ENCODE data around the gene CROCC. TPM values are rescaled to one million over a fixed set of nuclear protein-coding genes. Genes with fewer than 3 reads are reported as not detected.

The CROCC gene
- total and polyA plus RNA-seq, 8 donors: 14.0 to 942 (median 29.9) TPM

DNA sequence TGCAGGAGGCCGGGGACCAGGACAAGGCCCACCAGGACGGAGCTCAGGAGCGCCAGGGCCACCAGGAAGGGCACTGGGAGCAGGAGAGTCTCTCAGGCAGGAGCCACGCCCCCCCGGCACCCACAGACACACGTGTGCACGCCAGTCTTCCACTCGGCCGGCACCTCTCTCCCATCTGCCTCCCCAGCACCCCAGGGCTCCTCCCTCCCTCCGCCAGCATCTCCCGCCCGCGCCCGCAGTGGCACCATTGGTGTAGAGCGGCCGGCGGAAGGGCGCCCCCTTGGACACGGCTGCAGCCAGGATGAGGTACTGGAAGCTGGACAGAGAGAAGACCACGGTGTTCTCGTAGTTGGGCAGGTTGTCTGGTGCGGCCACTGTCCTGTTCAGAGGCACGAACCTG lies 64.8 kb downstream of the CROCC start:
- peaks cover 19 to 69% (median 64%) of the 10 kb centered on the region in 4 donors for H3K36me3 ChIP-seq
- TF ChIP-seq POLR2AphosphoS5 (IDR thresholded peaks at IDR 0.05): no peak
- TF ChIP-seq, protein P1, sequence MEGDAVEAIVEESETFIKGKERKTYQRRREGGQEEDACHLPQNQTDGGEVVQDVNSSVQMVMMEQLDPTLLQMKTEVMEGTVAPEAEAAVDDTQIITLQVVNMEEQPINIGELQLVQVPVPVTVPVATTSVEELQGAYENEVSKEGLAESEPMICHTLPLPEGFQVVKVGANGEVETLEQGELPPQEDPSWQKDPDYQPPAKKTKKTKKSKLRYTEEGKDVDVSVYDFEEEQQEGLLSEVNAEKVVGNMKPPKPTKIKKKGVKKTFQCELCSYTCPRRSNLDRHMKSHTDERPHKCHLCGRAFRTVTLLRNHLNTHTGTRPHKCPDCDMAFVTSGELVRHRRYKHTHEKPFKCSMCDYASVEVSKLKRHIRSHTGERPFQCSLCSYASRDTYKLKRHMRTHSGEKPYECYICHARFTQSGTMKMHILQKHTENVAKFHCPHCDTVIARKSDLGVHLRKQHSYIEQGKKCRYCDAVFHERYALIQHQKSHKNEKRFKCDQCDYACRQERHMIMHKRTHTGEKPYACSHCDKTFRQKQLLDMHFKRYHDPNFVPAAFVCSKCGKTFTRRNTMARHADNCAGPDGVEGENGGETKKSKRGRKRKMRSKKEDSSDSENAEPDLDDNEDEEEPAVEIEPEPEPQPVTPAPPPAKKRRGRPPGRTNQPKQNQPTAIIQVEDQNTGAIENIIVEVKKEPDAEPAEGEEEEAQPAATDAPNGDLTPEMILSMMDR (IDR thresholded peaks at IDR 0.05): no peak
- no peak for TF ChIP-seq EP300 (IDR thresholded peaks at IDR 0.05)
- TF ChIP-seq POLR2A (IDR thresholded peaks at IDR 0.05): no peak

DNA sequence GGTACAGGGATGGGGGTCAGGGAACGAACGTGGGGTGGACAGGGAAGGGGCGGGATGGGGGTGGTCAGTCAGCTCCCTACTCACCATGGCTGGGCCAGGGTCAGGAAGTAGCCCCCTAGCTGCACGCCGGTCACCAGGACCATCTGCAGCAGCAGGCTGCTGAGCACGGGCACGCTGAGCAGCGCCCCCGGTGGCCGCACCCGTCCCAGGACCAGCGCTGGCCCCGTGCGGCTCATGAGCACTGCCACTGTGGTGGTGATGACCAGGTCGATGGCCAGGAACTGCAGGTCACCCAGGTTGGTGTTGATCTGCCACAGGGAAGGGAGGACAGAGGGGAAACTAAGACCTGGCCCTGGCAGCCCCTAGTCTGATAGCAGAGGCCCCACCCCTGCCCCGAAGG lies 65.2 kb downstream of the CROCC start:
- no peak overlapping the region for H3K4me3 ChIP-seq
- WGBS, 5 donors: 75 to 86% (median 84%) methylated on average over 3 to 16 of the region's 16 CpGs
- H3K27me3 ChIP-seq: no peaks in the 10 kb centered on the region
- H3K9me3 ChIP-seq: no peaks in the 10 kb centered on the region
- H3K4me1 ChIP-seq: peaks cover 0 to 8% (median 4%) of the 10 kb centered on the region in 4 donors
- TF ChIP-seq EP300 (IDR thresholded peaks at IDR 0.05): no peak
- TF ChIP-seq POLR2AphosphoS5 (IDR thresholded peaks at IDR 0.05): no peak
- TF ChIP-seq POLR2A (IDR thresholded peaks at IDR 0.05): no peak
- TF ChIP-seq, protein P1 (IDR thresholded peaks at IDR 0.05): peak in 1 of 7 experiments; percentile 8
- H3K36me3 ChIP-seq: peaks cover 19 to 73% (median 67%) of the 10 kb centered on the region in 4 donors
- H3K27ac ChIP-seq: no peak overlapping the region
- DNase-seq: no peak
- intact Hi-C loops (cut with DNase I; ENCODE audit: low total_unique reads): no loop called here

More for the DNA sequence above, 64.8 kb downstream of the CROCC start:
- WGBS, 5 donors: 84 to 90% (median 88%) methylated on average over 21 to 23 of the region's 23 CpGs
- Histone ChIP-seq H3K4me3 (no peak overlapping the region), H3K27me3 (peaks cover 0 to 3% (median 0%) of the 10 kb centered on the region in 3 donors), H3K9me3 (no peaks in the 10 kb centered on the region), H3K4me1 (peaks cover 0 to 8% (median 4%) of the 10 kb centered on the region in 4 donors), H3K27ac (no peak overlapping the region)
- intact Hi-C loops (cut with DNase I; ENCODE audit: low total_unique reads): no loop called here
- no peak for DNase-seq

DNA sequence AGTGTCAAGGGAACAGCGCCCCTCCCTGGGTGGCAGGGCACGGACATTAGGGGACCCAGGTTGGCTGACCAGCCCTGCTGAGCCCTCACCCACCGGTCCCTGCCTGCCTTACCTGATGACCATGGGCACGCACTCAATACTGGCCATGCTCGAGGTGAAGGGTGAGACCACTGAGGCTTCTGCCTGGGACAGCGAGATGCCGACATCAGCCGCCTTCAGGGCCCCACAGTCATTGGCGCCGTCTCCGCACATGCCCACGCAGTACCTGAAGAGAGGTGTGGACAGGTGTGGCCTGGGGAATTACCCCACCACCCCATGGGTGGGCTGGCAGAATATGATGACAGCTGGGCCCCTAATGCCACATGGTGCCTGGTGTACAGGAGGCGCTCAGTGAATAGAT lies 66.5 kb downstream of the CROCC start:
- 93 to 96% (median 94%) methylated on average over 11 to 13 of the region's 13 CpGs for WGBS, 5 donors

DNA sequence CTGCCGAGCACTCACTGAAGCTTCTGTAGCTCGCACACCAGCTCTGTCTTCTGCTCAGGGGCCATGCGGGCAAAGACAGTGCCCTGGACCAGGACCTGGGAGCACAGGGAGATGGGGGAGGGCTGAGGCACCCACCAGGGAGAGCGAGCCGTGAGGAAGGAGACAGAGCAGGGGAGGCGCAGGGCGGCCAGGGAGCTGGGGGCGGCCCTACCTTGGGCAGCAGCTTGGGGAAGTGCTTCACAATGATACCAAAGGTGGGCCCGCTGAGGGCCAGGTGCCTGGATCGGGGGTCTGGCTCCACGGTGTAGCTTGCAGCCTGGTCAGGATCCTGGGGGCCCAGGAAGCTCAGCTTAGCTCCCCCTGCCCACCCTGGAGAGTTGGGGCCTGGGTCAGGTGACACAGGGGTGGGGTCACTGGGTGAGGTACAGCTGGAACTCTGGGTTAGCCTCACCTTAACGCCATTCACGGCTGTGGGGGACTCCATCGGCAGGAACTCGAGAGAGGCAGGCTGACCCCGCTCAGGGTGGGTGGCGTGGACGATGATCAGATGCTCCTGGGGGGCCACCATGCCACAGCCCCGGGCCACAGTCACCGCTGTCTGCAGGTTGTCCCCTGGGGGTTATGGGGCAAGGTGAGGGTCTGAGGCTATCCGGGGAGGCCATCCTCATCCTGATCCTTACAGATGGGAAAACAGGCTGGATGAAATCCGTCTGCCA lies 68.1 kb downstream of the CROCC start:
- no peak for DNase-seq
- no peak for TF ChIP-seq POLR2A (IDR thresholded peaks at IDR 0.05)
- no peak for TF ChIP-seq POLR2AphosphoS5 (IDR thresholded peaks at IDR 0.05)
- TF ChIP-seq, protein P1 (IDR thresholded peaks at IDR 0.05): no peak
- TF ChIP-seq EP300 (IDR thresholded peaks at IDR 0.05): no peak
- Histone ChIP-seq H3K27ac (no peak overlapping the region), H3K4me1 (peaks cover 0 to 3% (median under 1%) of the 10 kb centered on the region in 4 donors), H3K4me3 (no peak overlapping the region), H3K36me3 (peaks cover 19 to 96% (median 86%) of the 10 kb centered on the region in 4 donors), H3K27me3 (no peaks in the 10 kb centered on the region), H3K9me3 (no peaks in the 10 kb centered on the region)
- 94 to 97% (median 96%) methylated on average over 17 to 22 of the region's 22 CpGs for WGBS, 5 donors
- intact Hi-C loops (cut with DNase I; ENCODE audit: low total_unique reads): no loop called here

More for the DNA sequence above, 66.5 kb downstream of the CROCC start:
- DNase-seq: no peak
- TF ChIP-seq, protein P1 (IDR thresholded peaks at IDR 0.05): no peak
- no peak for TF ChIP-seq POLR2AphosphoS5 (IDR thresholded peaks at IDR 0.05)
- no peak for TF ChIP-seq EP300 (IDR thresholded peaks at IDR 0.05)
- no peak for TF ChIP-seq POLR2A (IDR thresholded peaks at IDR 0.05)
- H3K27me3 ChIP-seq: no peaks in the 10 kb centered on the region
- no peaks in the 10 kb centered on the region for H3K9me3 ChIP-seq
- H3K36me3 ChIP-seq: peaks cover 19 to 83% (median 77%) of the 10 kb centered on the region in 4 donors
- peaks cover 0 to 8% (median 4%) of the 10 kb centered on the region in 4 donors for H3K4me1 ChIP-seq
- no peak overlapping the region for H3K27ac ChIP-seq
- H3K4me3 ChIP-seq: no peak overlapping the region
- intact Hi-C loops (cut with DNase I; ENCODE audit: low total_unique reads): no loop called here
